BE2C (cell line): ENCODE measurements around the gene DLG2.

Experiments
- DNase-seq: peaks from one replicate; pipeline ENCODE4 v3.0.0-alpha.2; 2020
- H3K27me3 ChIP-seq: fragments of 250-450 bp; sonication (Bioruptor Pico); 2 replicates; pipeline ENCODE4 v1.5.1; 2020; ENCODE audit warnings: mild to moderate bottlenecking
- H3K36me3 ChIP-seq: fragments of 250-450 bp; sonication (Bioruptor Pico); 2 replicates; pipeline ENCODE4 v1.5.1; 2020; ENCODE audit warnings: mild to moderate bottlenecking
- H3K4me1 ChIP-seq: fragments of 250-450 bp; sonication (Bioruptor Pico); 2 replicates; pipeline ENCODE4 v1.5.1; 2020
- H3K4me3 ChIP-seq: 2 replicates; pipeline ENCODE4 v1.5.1; 2011; ENCODE audit warnings: low read depth, low read length
- H3K9me3 ChIP-seq: fragments of 250-450 bp; sonication (Bioruptor Pico); 2 replicates; pipeline ENCODE4 v1.5.1; 2020
- CTCF ChIP-seq: IDR thresholded peaks from 2 replicates; pipeline ENCODE4 v1.5.1; 2012; ENCODE audit warnings: mild to moderate bottlenecking, low read depth, low read length

Gene DLG2

GRCh38 chr11:85472953-85473352 lies 154.2 kb downstream of the DLG2 start:
- H3K9me3 ChIP-seq, result no peaks in the 10 kb centered on the region
- DNase-seq, result no peak
- no peaks in the 10 kb centered on the region for H3K4me1 ChIP-seq
- H3K27me3 ChIP-seq, result no peaks in the 10 kb centered on the region
- no peak overlapping the region for H3K4me3 ChIP-seq
- TF ChIP-seq CTCF, result no peak
- H3K36me3 ChIP-seq, result no peaks in the 10 kb centered on the region

GRCh38 chr11:85464283-85464682 lies 162.9 kb downstream of the DLG2 start:
- Histone ChIP-seq H3K4me3 (no peak overlapping the region), H3K36me3 (no peaks in the 10 kb centered on the region), H3K27me3 (no peaks in the 10 kb centered on the region), H3K9me3 (no peaks in the 10 kb centered on the region), H3K4me1 (no peaks in the 10 kb centered on the region)
- no peak for DNase-seq
- TF ChIP-seq CTCF, result no peak

- no peaks in the 10 kb centered on the region for H3K27me3 ChIP-seq
- H3K36me3 ChIP-seq, result no peaks in the 10 kb centered on the region
- H3K9me3 ChIP-seq, result no peaks in the 10 kb centered on the region
- no peak for TF ChIP-seq CTCF
- H3K4me1 ChIP-seq, result no peaks in the 10 kb centered on the region
- no peak for DNase-seq
- no peak overlapping the region for H3K4me3 ChIP-seq
Observed at GRCh38 chr11:85459304-85459703, 167.8 kb downstream of the DLG2 start.

GRCh38 chr11:85444479-85444878 lies 182.7 kb downstream of the DLG2 start:
- no peak overlapping the region for H3K4me3 ChIP-seq
- TF ChIP-seq CTCF, result no peak
- H3K9me3 ChIP-seq, result no peaks in the 10 kb centered on the region
- no peaks in the 10 kb centered on the region for H3K36me3 ChIP-seq
- no peaks in the 10 kb centered on the region for H3K4me1 ChIP-seq
- H3K27me3 ChIP-seq, result no peaks in the 10 kb centered on the region
- no peak for DNase-seq

- no peak for DNase-seq
Observed at GRCh38 chr11:85440273-85440672, 186.9 kb downstream of the DLG2 start.

GRCh38 chr11:85438328-85438727 lies 188.8 kb downstream of the DLG2 start:
- Histone ChIP-seq H3K36me3 (no peaks in the 10 kb centered on the region), H3K4me1 (no peaks in the 10 kb centered on the region), H3K9me3 (no peaks in the 10 kb centered on the region), H3K27me3 (no peaks in the 10 kb centered on the region), H3K4me3 (no peak overlapping the region)
- TF ChIP-seq CTCF, result no peak
- no peak for DNase-seq

More at GRCh38 chr11:85440273-85440672, 186.9 kb downstream of the DLG2 start:
- Histone ChIP-seq H3K9me3 (no peaks in the 10 kb centered on the region), H3K27me3 (no peaks in the 10 kb centered on the region), H3K4me3 (no peak overlapping the region), H3K36me3 (no peaks in the 10 kb centered on the region), H3K4me1 (no peaks in the 10 kb centered on the region)
- TF ChIP-seq CTCF, result no peak
